GM12891 (cell line): ENCODE data around the gene NCMAP.

Experiments used
- POLR2A ChIP-seq: IDR thresholded peaks from 2 replicates; pipeline ENCODE4 v1.6.1; 2011; ENCODE audit warnings: low read depth, low read length, control low read depth
- POLR2AphosphoS5 ChIP-seq: IDR thresholded peaks from 2 replicates; pipeline ENCODE4 v1.6.1; 2011; ENCODE audit warnings: low read depth, low read length, control low read depth
- TAF1 ChIP-seq: IDR thresholded peaks from 2 replicates; pipeline ENCODE4 v1.6.1; 2011; ENCODE audit warnings: low read depth, low read length, control low read depth

- TF ChIP-seq POLR2AphosphoS5: no peak
- TF ChIP-seq POLR2A: no peak
- no peak for TF ChIP-seq TAF1
Observed at GRCh38 chr1:24541711-24542346, 14.1 kb upstream of the NCMAP start.
